ENCODE measurements around the gene DHX16. TPM values are rescaled to one million over a fixed set of nuclear protein-coding genes. Genes with fewer than 3 reads are reported as not detected.

DHX16 gene
- total RNA-seq, 1 donor from 2014 or later = 27.4 TPM

DNA sequence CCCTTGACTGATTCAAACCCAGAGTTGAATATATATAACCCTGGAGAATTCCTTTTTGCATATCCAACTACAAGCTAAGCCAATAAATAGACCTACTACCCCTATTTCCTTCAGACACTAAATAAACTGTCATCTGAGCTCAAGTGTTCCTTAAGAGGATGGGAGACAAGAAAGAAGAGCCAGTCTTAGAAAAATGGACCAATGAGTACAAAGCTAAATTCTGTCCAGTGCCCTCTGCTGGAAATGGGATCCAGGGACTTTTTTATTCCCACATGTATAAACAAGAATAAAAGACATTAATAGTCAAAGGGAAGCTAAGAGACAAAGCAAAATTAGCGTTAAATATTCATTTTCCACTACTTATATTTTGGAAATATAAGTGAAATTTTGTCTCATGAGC lies 60.6 kb downstream of the DHX16 start:
- peaks cover 30% of the 10 kb centered on the region for H3K4me1 ChIP-seq
- TF ChIP-seq, protein P1, sequence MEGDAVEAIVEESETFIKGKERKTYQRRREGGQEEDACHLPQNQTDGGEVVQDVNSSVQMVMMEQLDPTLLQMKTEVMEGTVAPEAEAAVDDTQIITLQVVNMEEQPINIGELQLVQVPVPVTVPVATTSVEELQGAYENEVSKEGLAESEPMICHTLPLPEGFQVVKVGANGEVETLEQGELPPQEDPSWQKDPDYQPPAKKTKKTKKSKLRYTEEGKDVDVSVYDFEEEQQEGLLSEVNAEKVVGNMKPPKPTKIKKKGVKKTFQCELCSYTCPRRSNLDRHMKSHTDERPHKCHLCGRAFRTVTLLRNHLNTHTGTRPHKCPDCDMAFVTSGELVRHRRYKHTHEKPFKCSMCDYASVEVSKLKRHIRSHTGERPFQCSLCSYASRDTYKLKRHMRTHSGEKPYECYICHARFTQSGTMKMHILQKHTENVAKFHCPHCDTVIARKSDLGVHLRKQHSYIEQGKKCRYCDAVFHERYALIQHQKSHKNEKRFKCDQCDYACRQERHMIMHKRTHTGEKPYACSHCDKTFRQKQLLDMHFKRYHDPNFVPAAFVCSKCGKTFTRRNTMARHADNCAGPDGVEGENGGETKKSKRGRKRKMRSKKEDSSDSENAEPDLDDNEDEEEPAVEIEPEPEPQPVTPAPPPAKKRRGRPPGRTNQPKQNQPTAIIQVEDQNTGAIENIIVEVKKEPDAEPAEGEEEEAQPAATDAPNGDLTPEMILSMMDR (IDR thresholded peaks at IDR 0.05) = peak; percentile 41
- DNase-seq (no peak), ATAC-seq (no peak)
- peak overlapping the region; percentile 20 for H3K27ac ChIP-seq
- H3K9me3 ChIP-seq = no peaks in the 10 kb centered on the region
- H3K36me3 ChIP-seq = peaks cover 37% of the 10 kb centered on the region
- intact Hi-C loops (cut with DNase I) = no loop called here
- H3K27me3 ChIP-seq = no peaks in the 10 kb centered on the region
- H3K4me3 ChIP-seq = no peak overlapping the region

DNA sequence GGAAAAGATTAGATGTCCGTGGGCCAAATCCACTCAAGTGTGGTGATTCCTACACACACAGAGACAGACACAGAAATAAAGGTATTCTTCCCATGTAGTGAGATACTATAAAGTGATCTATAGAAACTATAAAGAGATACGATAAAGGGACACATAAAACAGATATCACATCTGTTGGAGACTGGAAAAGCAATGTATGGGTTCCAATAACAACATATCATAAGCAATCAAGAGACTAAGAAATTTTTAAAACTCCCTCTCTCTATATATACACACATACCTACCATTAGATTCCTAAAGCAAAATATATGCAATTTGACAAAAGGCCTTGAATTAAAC lies 61.0 kb downstream of the DHX16 start:
- H3K36me3 ChIP-seq = peaks cover 39% of the 10 kb centered on the region
- H3K4me3 ChIP-seq = no peak overlapping the region
- intact Hi-C loops (cut with DNase I) = no loop called here
- no peak for DNase-seq
- H3K27ac ChIP-seq = no peak overlapping the region
- TF ChIP-seq, protein P1 (IDR thresholded peaks at IDR 0.05) = no peak
- H3K27me3 ChIP-seq = no peaks in the 10 kb centered on the region
- H3K9me3 ChIP-seq = no peaks in the 10 kb centered on the region
- ATAC-seq = no peak
- H3K4me1 ChIP-seq = peaks cover 30% of the 10 kb centered on the region

DNA sequence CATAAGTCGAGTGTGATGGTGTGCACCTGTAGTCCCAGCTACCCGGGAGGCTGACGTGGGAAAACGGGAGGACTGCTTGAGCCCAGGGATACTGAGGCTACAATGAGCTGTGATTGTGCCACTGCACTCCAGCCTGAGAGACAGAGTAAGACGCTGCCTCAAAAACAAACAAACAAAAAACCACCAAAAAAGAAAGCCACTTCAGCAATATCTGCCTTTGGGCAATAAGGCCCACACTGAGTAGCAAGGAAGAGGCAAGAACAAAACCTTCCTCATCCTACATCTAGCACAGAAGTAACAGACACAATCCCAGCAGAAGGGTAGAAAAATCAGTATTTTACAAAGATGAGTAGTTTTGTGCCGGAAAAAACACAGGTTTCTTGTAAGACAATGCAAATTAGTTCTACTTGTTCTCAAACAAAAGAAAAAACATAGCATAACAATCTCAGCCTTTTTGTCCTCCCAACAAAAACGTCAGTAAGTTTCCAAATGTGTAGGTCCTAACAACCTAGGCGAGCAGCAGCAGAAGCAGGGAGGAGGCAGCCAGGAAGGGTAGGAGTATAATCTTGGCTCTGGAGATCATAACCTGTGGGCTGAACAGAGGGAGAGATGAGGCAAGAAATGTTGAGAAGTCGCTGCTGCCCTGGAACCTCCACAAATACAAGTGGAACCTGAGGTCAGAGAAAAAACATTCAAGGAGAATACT lies 61.5 kb downstream of the DHX16 start:
- peaks cover 30% of the 10 kb centered on the region for H3K4me1 ChIP-seq
- no peak for ATAC-seq
- no peak for DNase-seq
- no peak overlapping the region for H3K4me3 ChIP-seq
- peaks cover 39% of the 10 kb centered on the region for H3K36me3 ChIP-seq
- intact Hi-C loops (cut with DNase I) = no loop called here
- no peak overlapping the region for H3K27ac ChIP-seq
- H3K27me3 ChIP-seq = no peaks in the 10 kb centered on the region
- no peaks in the 10 kb centered on the region for H3K9me3 ChIP-seq
- TF ChIP-seq, protein P1 (IDR thresholded peaks at IDR 0.05) = no peak

DNA sequence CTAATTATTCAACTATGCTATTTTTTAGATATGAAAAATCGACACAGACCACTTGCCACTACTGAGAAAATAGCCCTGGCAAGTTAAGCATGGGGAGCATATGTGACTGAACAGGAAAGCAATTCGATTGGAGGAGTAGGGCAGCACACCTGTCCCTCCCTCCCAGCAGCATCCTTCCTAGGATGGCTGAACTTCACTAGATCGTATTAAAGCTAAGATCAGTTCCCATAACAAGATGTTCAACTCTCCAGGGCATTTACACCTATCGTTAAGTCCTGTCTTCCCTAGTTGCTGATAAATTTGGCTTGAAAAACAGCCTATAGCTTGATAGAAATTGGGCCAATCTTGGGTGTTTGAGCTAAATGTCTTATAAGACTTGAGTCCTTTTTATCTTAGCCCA lies 62.7 kb downstream of the DHX16 start:
- Histone ChIP-seq H3K36me3 (peaks cover 48% of the 10 kb centered on the region), H3K9me3 (no peaks in the 10 kb centered on the region), H3K27me3 (no peaks in the 10 kb centered on the region), H3K4me3 (no peak overlapping the region), H3K4me1 (peaks cover 30% of the 10 kb centered on the region), H3K27ac (no peak overlapping the region)
- DNase-seq (no peak), ATAC-seq (no peak)
- intact Hi-C loops (cut with DNase I) = no loop called here
- TF ChIP-seq, protein P1 (IDR thresholded peaks at IDR 0.05) = no peak

DNA sequence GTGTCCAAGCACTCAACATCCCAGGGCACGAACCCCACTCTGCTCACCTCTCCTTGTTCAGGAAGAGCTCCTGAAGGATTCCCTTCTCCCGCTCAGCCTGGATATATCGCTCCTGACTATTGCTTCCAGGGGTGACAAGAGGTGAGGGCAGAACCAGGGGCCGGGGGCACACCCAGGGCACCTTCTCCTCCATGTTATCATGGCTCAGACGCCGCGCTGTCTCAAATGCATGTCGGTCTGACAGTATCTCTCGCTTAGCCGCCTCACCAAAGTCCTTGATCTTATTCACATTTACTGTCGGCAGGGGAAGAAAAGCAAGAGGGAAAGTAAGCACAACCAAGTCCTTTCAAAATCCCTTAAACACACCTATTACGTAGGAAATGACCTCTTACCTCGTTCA lies 68.8 kb downstream of the DHX16 start:
- TF ChIP-seq, protein P1 (IDR thresholded peaks at IDR 0.05) = no peak
- H3K4me3 ChIP-seq = no peak overlapping the region
- no peaks in the 10 kb centered on the region for H3K9me3 ChIP-seq
- H3K36me3 ChIP-seq = peaks cover 86% of the 10 kb centered on the region
- no peak for ATAC-seq
- H3K27me3 ChIP-seq = no peaks in the 10 kb centered on the region
- no peaks in the 10 kb centered on the region for H3K4me1 ChIP-seq
- no peak overlapping the region for H3K27ac ChIP-seq
- no peak for DNase-seq
- intact Hi-C loops (cut with DNase I) = loop anchor here (5.0 kb wide), 1 partner anchor 122 kb away; no protein-coding TSS in a partner anchor

Other genes starting within 250 kb of the DHX16 start
- gene HLA-E, start 183.5 kb downstream of the DHX16 start, total RNA-seq = 1,028 TPM
- gene GNL1, start 116.5 kb downstream of the DHX16 start, total RNA-seq = 54.8 TPM
- 6.9 TPM for gene PRR3, start 115.7 kb downstream of the DHX16 start, total RNA-seq
- gene ABCF1, start 101.6 kb downstream of the DHX16 start, total RNA-seq = 42.5 TPM
- 68.3 TPM for gene PPP1R10, start 55.8 kb downstream of the DHX16 start, total RNA-seq
- gene MRPS18B, start 55.2 kb downstream of the DHX16 start, total RNA-seq = 48.9 TPM
- 7.8 TPM for gene ATAT1, start 46.1 kb downstream of the DHX16 start, total RNA-seq
- gene C6orf136, start 25.9 kb downstream of the DHX16 start, total RNA-seq = 22.8 TPM
- 72.8 TPM for gene PPP1R18, start 13.6 kb upstream of the DHX16 start, total RNA-seq
- 9.5 TPM for gene NRM, start 18.0 kb upstream of the DHX16 start, total RNA-seq
- gene MDC1, start 44.3 kb upstream of the DHX16 start, total RNA-seq = 32.8 TPM
- gene TUBB, start 47.3 kb upstream of the DHX16 start, total RNA-seq = 243 TPM
- gene FLOT1, start 69.7 kb upstream of the DHX16 start, total RNA-seq = 175 TPM
- 35.4 TPM for gene IER3, start 71.5 kb upstream of the DHX16 start, total RNA-seq
- 102 TPM for gene DDR1, start 211.5 kb upstream of the DHX16 start, total RNA-seq
- 44.6 TPM for gene GTF2H4, start 235.2 kb upstream of the DHX16 start, total RNA-seq
- gene VARS2, start 241.2 kb upstream of the DHX16 start, total RNA-seq = 28.7 TPM

Measured in upper lobe of right lung (tissue), 1 donor.